Mammary epithelial cell (primary cell): ENCODE data around the gene HOGA1.

Source experiments
- EZH2 ChIP-seq: IDR thresholded peaks from 2 replicates; pipeline ENCODE4 v1.6.1; 2012; ENCODE audit warnings: low read length, inconsistent platforms, borderline replicate concordance
- TF ChIP-seq, protein P1 (sequence below), 2 donors: IDR thresholded peaks in 1 of 2; conservative IDR thresholded peaks in 1 of 2; 2 replicates each; pipeline ENCODE4 v1.5.1; 2011 to 2012; ENCODE audit warnings: inconsistent platforms in 2 of 2, low read length in 2 of 2, mild to moderate bottlenecking in 2 of 2, control low read depth in 1 of 2, low read depth in 1 of 2; ENCODE audit not compliant: insufficient read depth in 1 of 2; ENCODE audit errors: extremely low read depth in 1 of 2

DNA sequence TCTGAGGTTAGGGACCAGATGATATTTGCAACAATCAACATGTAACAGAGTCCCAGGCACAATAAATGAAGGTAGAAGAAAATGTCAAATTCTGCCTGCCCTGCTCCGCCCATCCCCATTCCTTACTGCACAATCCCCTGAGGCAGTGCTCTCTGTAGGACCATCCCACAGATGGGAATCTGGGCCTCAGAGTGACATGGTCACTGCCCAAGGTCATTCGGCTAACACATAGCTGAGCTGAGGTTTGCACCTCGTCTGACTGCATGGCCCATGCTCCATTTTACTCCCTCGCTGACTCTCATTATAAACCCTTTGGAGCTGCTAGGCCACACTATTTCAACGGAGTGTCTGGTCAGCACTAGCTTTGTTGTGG, 1.2 kb downstream of the HOGA1 start:
- TF ChIP-seq, protein P1, sequence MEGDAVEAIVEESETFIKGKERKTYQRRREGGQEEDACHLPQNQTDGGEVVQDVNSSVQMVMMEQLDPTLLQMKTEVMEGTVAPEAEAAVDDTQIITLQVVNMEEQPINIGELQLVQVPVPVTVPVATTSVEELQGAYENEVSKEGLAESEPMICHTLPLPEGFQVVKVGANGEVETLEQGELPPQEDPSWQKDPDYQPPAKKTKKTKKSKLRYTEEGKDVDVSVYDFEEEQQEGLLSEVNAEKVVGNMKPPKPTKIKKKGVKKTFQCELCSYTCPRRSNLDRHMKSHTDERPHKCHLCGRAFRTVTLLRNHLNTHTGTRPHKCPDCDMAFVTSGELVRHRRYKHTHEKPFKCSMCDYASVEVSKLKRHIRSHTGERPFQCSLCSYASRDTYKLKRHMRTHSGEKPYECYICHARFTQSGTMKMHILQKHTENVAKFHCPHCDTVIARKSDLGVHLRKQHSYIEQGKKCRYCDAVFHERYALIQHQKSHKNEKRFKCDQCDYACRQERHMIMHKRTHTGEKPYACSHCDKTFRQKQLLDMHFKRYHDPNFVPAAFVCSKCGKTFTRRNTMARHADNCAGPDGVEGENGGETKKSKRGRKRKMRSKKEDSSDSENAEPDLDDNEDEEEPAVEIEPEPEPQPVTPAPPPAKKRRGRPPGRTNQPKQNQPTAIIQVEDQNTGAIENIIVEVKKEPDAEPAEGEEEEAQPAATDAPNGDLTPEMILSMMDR (conservative IDR thresholded peaks at IDR 0.05 in 1 of 2, IDR thresholded peaks at IDR 0.05 in 1 of 2; ENCODE audit: extremely low read depth in 1 of 2, insufficient read depth in 1 of 2, low read depth in 1 of 2, low read length in 2 of 2): no peak
- no peak for TF ChIP-seq EZH2
